ENCODE measurements around the gene ABHD12B.

DNA sequence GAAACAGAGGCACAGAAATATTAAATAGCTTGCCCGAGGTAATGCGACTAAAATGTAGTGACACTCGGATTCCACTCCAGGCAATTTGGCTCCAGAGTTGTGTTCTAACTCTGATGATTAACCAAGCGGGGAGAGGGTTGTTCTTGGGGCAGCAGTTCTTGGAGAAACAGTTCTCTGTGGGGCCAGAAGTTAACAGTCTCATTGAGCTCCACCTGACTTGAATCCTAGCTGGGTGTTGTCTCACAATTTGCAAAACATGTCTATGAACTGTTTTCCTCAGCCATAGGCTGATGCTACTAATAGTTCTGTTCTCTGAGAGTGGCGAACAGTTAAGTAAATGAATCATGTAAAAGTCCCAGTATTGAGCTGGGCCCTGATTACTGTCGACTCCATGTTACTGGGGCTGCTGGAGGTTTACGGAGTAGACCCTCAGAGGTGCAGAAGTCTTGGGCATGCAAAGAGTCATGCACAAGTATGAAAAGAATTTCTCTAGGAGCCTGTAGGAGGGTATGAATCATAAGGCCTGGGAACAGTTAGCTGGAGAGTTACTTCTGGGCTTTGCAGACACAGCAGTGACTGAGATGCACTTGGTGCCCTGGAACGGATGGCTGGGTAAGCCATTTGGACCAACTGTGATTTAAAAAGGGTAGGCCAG, 25.5 kb upstream of the ABHD12B start:
- TF ChIP-seq, protein P1, sequence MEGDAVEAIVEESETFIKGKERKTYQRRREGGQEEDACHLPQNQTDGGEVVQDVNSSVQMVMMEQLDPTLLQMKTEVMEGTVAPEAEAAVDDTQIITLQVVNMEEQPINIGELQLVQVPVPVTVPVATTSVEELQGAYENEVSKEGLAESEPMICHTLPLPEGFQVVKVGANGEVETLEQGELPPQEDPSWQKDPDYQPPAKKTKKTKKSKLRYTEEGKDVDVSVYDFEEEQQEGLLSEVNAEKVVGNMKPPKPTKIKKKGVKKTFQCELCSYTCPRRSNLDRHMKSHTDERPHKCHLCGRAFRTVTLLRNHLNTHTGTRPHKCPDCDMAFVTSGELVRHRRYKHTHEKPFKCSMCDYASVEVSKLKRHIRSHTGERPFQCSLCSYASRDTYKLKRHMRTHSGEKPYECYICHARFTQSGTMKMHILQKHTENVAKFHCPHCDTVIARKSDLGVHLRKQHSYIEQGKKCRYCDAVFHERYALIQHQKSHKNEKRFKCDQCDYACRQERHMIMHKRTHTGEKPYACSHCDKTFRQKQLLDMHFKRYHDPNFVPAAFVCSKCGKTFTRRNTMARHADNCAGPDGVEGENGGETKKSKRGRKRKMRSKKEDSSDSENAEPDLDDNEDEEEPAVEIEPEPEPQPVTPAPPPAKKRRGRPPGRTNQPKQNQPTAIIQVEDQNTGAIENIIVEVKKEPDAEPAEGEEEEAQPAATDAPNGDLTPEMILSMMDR (IDR thresholded peaks at IDR 0.05; ENCODE audit: insufficient read depth, low read depth, low read length) = no peak
- TF ChIP-seq EZH2 (IDR thresholded peaks at IDR 0.05; ENCODE audit: insufficient read depth, low read length) = no peak
